ENCODE data around the gene CASP10.

The CASP10 gene

GRCh38 chr2:201174687-201175086 lies 8.3 kb upstream of the CASP10 start:
- Histone ChIP-seq H3K4me3 (ENCODE audit: insufficient read depth in 1 of 2, low read depth in 1 of 2, low read length in 2 of 2) (no peak overlapping the region), H2BK5ac (ENCODE audit: low read depth, low read length, poor library complexity, severe bottlenecking) (no peak overlapping the region), H3K27ac (ENCODE audit: low read length, poor library complexity, severe bottlenecking) (no peak overlapping the region), H3K9ac (ENCODE audit: low read length) (no peak overlapping the region), H3K79me1 (replicated peaks; ENCODE audit: low read length, poor library complexity, severe bottlenecking) (no peaks in the 10 kb centered on the region), H3K9me3 (ENCODE audit: control insufficient read depth, low read length) (no peaks in the 10 kb centered on the region), H3K18ac (ENCODE audit: low read depth in 1 of 2, low read length in 2 of 2) (no peak overlapping the region), H3K27me3 (ENCODE audit: control insufficient read depth in 1 of 2, insufficient read depth in 1 of 2, low read length in 2 of 2) (no peaks in the 10 kb centered on the region), H3K23ac (ENCODE audit: low read length in 2 of 2) (no peak overlapping the region), H3K4ac (ENCODE audit: low read depth in 1 of 2, low read length in 2 of 2) (no peak overlapping the region), H3K14ac (ENCODE audit: low read length in 2 of 2) (no peak overlapping the region), H3K4me2 (ENCODE audit: low read length, poor library complexity, severe bottlenecking) (no peak overlapping the region), H4K8ac (ENCODE audit: low read length) (no peak overlapping the region), H4K91ac (ENCODE audit: low read length) (no peak overlapping the region), H2AK5ac (ENCODE audit: low read length, severe bottlenecking) (no peak overlapping the region), H3K4me1 (ENCODE audit: control insufficient read depth, insufficient read depth, low read depth, low read length) (peaks cover 1% of the 10 kb centered on the region), H2BK15ac (ENCODE audit: low read depth, poor library complexity, severe bottlenecking) (no peak overlapping the region), H3K36me3 (ENCODE audit: control insufficient read depth in 1 of 2, insufficient read depth in 2 of 2, low read depth in 1 of 2, low read length in 2 of 2) (no peaks in the 10 kb centered on the region), H2BK120ac (ENCODE audit: low read depth, low read length) (no peak overlapping the region), H2AFZ (ENCODE audit: low read depth, low read length) (no peak overlapping the region), H2BK12ac (ENCODE audit: low read length in 2 of 2) (no peak overlapping the region)
- no peak for DNase-seq
- WGBS = 16% methylated on average over 1 of the region's 1 CpG

GRCh38 chr2:201176081-201176481 lies 6.9 kb upstream of the CASP10 start:
- Histone ChIP-seq H2BK15ac (ENCODE audit: low read depth, poor library complexity, severe bottlenecking) (no peak overlapping the region), H2BK5ac (ENCODE audit: low read depth, low read length, poor library complexity, severe bottlenecking) (no peak overlapping the region), H3K9ac (ENCODE audit: low read length) (peak overlapping the region; percentile 4), H3K18ac (ENCODE audit: low read depth in 1 of 2, low read length in 2 of 2) (no peak overlapping the region), H3K23ac (ENCODE audit: low read length in 2 of 2) (no peak overlapping the region), H3K9me3 (ENCODE audit: control insufficient read depth, low read length) (no peaks in the 10 kb centered on the region), H4K8ac (ENCODE audit: low read length) (no peak overlapping the region), H3K79me1 (replicated peaks; ENCODE audit: low read length, poor library complexity, severe bottlenecking) (no peaks in the 10 kb centered on the region), H3K36me3 (ENCODE audit: control insufficient read depth in 1 of 2, insufficient read depth in 2 of 2, low read depth in 1 of 2, low read length in 2 of 2) (no peaks in the 10 kb centered on the region), H3K27me3 (ENCODE audit: control insufficient read depth in 1 of 2, insufficient read depth in 1 of 2, low read length in 2 of 2) (no peaks in the 10 kb centered on the region), H2BK120ac (ENCODE audit: low read depth, low read length) (no peak overlapping the region), H3K14ac (ENCODE audit: low read length in 2 of 2) (no peak overlapping the region), H3K27ac (ENCODE audit: low read length, poor library complexity, severe bottlenecking) (no peak overlapping the region), H2BK12ac (ENCODE audit: low read length in 2 of 2) (no peak overlapping the region), H2AFZ (ENCODE audit: low read depth, low read length) (no peak overlapping the region), H2AK5ac (ENCODE audit: low read length, severe bottlenecking) (no peak overlapping the region), H4K91ac (ENCODE audit: low read length) (no peak overlapping the region), H3K4ac (ENCODE audit: low read depth in 1 of 2, low read length in 2 of 2) (no peak overlapping the region), H3K4me2 (ENCODE audit: low read length, poor library complexity, severe bottlenecking) (no peak overlapping the region), H3K4me3 (ENCODE audit: insufficient read depth in 1 of 2, low read depth in 1 of 2, low read length in 2 of 2) (no peak overlapping the region), H3K4me1 (ENCODE audit: control insufficient read depth, insufficient read depth, low read depth, low read length) (peaks cover 1% of the 10 kb centered on the region)
- WGBS = 76% methylated on average over 3 of the region's 6 CpGs
- no peak for DNase-seq

- Histone ChIP-seq H3K79me1 (replicated peaks; ENCODE audit: low read length, poor library complexity, severe bottlenecking) (no peaks in the 10 kb centered on the region), H3K18ac (ENCODE audit: low read depth in 1 of 2, low read length in 2 of 2) (no peak overlapping the region), H3K4me3 (ENCODE audit: insufficient read depth in 1 of 2, low read depth in 1 of 2, low read length in 2 of 2) (no peak overlapping the region), H2AK5ac (ENCODE audit: low read length, severe bottlenecking) (no peak overlapping the region), H3K9ac (ENCODE audit: low read length) (no peak overlapping the region), H2BK120ac (ENCODE audit: low read depth, low read length) (no peak overlapping the region), H3K4me2 (ENCODE audit: low read length, poor library complexity, severe bottlenecking) (no peak overlapping the region), H3K4ac (ENCODE audit: low read depth in 1 of 2, low read length in 2 of 2) (no peak overlapping the region), H2BK12ac (ENCODE audit: low read length in 2 of 2) (no peak overlapping the region), H3K4me1 (ENCODE audit: control insufficient read depth, insufficient read depth, low read depth, low read length) (peaks cover 1% of the 10 kb centered on the region), H2AFZ (ENCODE audit: low read depth, low read length) (no peak overlapping the region), H2BK5ac (ENCODE audit: low read depth, low read length, poor library complexity, severe bottlenecking) (no peak overlapping the region), H3K23ac (ENCODE audit: low read length in 2 of 2) (no peak overlapping the region), H3K9me3 (ENCODE audit: control insufficient read depth, low read length) (no peaks in the 10 kb centered on the region), H4K8ac (ENCODE audit: low read length) (no peak overlapping the region), H3K36me3 (ENCODE audit: control insufficient read depth in 1 of 2, insufficient read depth in 2 of 2, low read depth in 1 of 2, low read length in 2 of 2) (no peaks in the 10 kb centered on the region), H3K27ac (ENCODE audit: low read length, poor library complexity, severe bottlenecking) (no peak overlapping the region), H4K91ac (ENCODE audit: low read length) (no peak overlapping the region), H3K14ac (ENCODE audit: low read length in 2 of 2) (no peak overlapping the region), H3K27me3 (ENCODE audit: control insufficient read depth in 1 of 2, insufficient read depth in 1 of 2, low read length in 2 of 2) (no peaks in the 10 kb centered on the region), H2BK15ac (ENCODE audit: low read depth, poor library complexity, severe bottlenecking) (no peak overlapping the region)
- no peak for DNase-seq
- 95% methylated on average over 2 of the region's 3 CpGs for WGBS
Observed at GRCh38 chr2:201180010-201180409, 2.9 kb upstream of the CASP10 start.

- Histone ChIP-seq H4K8ac (ENCODE audit: low read length) (no peak overlapping the region), H3K18ac (ENCODE audit: low read depth in 1 of 2, low read length in 2 of 2) (no peak overlapping the region), H3K23ac (ENCODE audit: low read length in 2 of 2) (no peak overlapping the region), H3K9ac (ENCODE audit: low read length) (peak overlapping the region; percentile 95), H2BK12ac (ENCODE audit: low read length in 2 of 2) (no peak overlapping the region), H3K9me3 (ENCODE audit: control insufficient read depth, low read length) (no peaks in the 10 kb centered on the region), H3K27ac (ENCODE audit: low read length, poor library complexity, severe bottlenecking) (no peak overlapping the region), H2AK5ac (ENCODE audit: low read length, severe bottlenecking) (no peak overlapping the region), H3K4me3 (ENCODE audit: insufficient read depth in 1 of 2, low read depth in 1 of 2, low read length in 2 of 2) (peak overlapping the region in 1 of 2 experiments; percentile 88), H3K4me1 (ENCODE audit: control insufficient read depth, insufficient read depth, low read depth, low read length) (no peaks in the 10 kb centered on the region), H3K36me3 (ENCODE audit: control insufficient read depth in 1 of 2, insufficient read depth in 2 of 2, low read depth in 1 of 2, low read length in 2 of 2) (peaks cover 0 to 4% of the 10 kb centered on the region in 2 experiments), H4K91ac (ENCODE audit: low read length) (no peak overlapping the region), H2AFZ (ENCODE audit: low read depth, low read length) (no peak overlapping the region), H3K14ac (ENCODE audit: low read length in 2 of 2) (no peak overlapping the region), H2BK15ac (ENCODE audit: low read depth, poor library complexity, severe bottlenecking) (no peak overlapping the region), H3K79me1 (replicated peaks; ENCODE audit: low read length, poor library complexity, severe bottlenecking) (no peaks in the 10 kb centered on the region), H3K27me3 (ENCODE audit: control insufficient read depth in 1 of 2, insufficient read depth in 1 of 2, low read length in 2 of 2) (no peaks in the 10 kb centered on the region), H3K4ac (ENCODE audit: low read depth in 1 of 2, low read length in 2 of 2) (no peak overlapping the region), H2BK5ac (ENCODE audit: low read depth, low read length, poor library complexity, severe bottlenecking) (no peak overlapping the region), H3K4me2 (ENCODE audit: low read length, poor library complexity, severe bottlenecking) (no peak overlapping the region), H2BK120ac (ENCODE audit: low read depth, low read length) (no peak overlapping the region)
- DNase-seq = no peak
- 90% methylated on average over 3 of the region's 4 CpGs for WGBS
Observed at GRCh38 chr2:201183365-201183727, 405 bp downstream of the CASP10 start.
